CD8-positive, alpha-beta memory T cell (primary cell): ENCODE measurements around the gene ZNFX1. TPM values are rescaled to one million over a fixed set of nuclear protein-coding genes. Genes with fewer than 3 reads are reported as not detected.

Experiments used
- CTCF ChIA-PET: fragments of 350-600 bp; sonication (Branson Sonifier 250); formaldehyde crosslinking; loops from one replicate; lab custom pipeline; 2021; ENCODE audit warnings: antibody characterized with exemption; lab: Charles Lee
- POLR2A ChIA-PET: fragments of 350-600 bp; sonication (Branson Sonifier 250); formaldehyde crosslinking; loops from one replicate; lab custom pipeline; 2021; ENCODE audit warnings: antibody characterized with exemption; lab: Charles Lee
- DNase-seq, 5 donors: peaks; one replicate each; pipeline versions ENCODE4 v3.0.0 to v3.0.0-alpha.2; 2020 to 2022; ENCODE audit warnings: mixed read lengths in 1 of 5
- H3K27ac ChIP-seq: one replicate; pipeline ENCODE4 v1.7.0; 2013; ENCODE audit warnings: low read depth, mild to moderate bottlenecking, low read length, moderate library complexity
- H3K27me3 ChIP-seq: 2 replicates; pipeline ENCODE4 v1.7.0; 2013; ENCODE audit warnings: low read length, mild to moderate bottlenecking; ENCODE audit not compliant: insufficient read depth, poor library complexity, severe bottlenecking
- H3K36me3 ChIP-seq: 2 replicates; pipeline ENCODE4 v1.7.0; 2013; ENCODE audit warnings: mild to moderate bottlenecking, low read length, moderate library complexity; ENCODE audit not compliant: insufficient read depth
- H3K4me1 ChIP-seq: 2 replicates; pipeline ENCODE4 v1.7.0; 2013; ENCODE audit warnings: mild to moderate bottlenecking, low read length, moderate library complexity; ENCODE audit not compliant: insufficient read depth
- H3K4me3 ChIP-seq: 2 replicates; pipeline ENCODE4 v1.7.0; 2013; ENCODE audit warnings: mild to moderate bottlenecking, low read length
- H3K9me3 ChIP-seq: 2 replicates; pipeline ENCODE4 v1.7.0; 2013; ENCODE audit warnings: mild to moderate bottlenecking, low read length
- H3K27ac Mint-ChIP-seq, 8 donors: one replicate each; pipeline ENCODE4 v1.8.0; 2020 to 2021; ENCODE audit warnings: mixed read lengths in 8 of 8, mild to moderate bottlenecking in 6 of 8, inconsistent platforms in 3 of 8, moderate library complexity in 3 of 8
- H3K27me3 Mint-ChIP-seq, 2 donors: one replicate each; pipeline ENCODE4 v1.8.0; 2020 to 2021; ENCODE audit warnings: mixed read lengths in 2 of 2, mild to moderate bottlenecking in 1 of 2, moderate library complexity in 1 of 2
- H3K36me3 Mint-ChIP-seq, 3 donors: one replicate each; pipeline ENCODE4 v1.8.0; 2020 to 2021; ENCODE audit warnings: mixed read lengths in 3 of 3, inconsistent platforms in 1 of 3, mild to moderate bottlenecking in 1 of 3
- H3K4me1 Mint-ChIP-seq, 3 donors: one replicate each; pipeline ENCODE4 v1.8.0; 2020 to 2021; ENCODE audit warnings: mixed read lengths in 3 of 3, inconsistent platforms in 1 of 3, mild to moderate bottlenecking in 1 of 3
- H3K4me3 Mint-ChIP-seq, 7 donors: one replicate each; pipeline ENCODE4 v1.8.0; 2020 to 2021; ENCODE audit warnings: mixed read lengths in 7 of 7, mild to moderate bottlenecking in 6 of 7, moderate library complexity in 4 of 7, inconsistent platforms in 2 of 7
- H3K9me3 Mint-ChIP-seq, 5 donors: one replicate each; pipeline ENCODE4 v1.8.0; 2020 to 2022; ENCODE audit warnings: mixed read lengths in 5 of 5, mild to moderate bottlenecking in 3 of 5, moderate library complexity in 2 of 5, inconsistent platforms in 1 of 5
- polyA plus RNA-seq: library from polyadenylated mRNA; unstranded; fragments of 300-500 nt; fragmentation: Illumina TruSeq; gene quantifications from one replicate; pipeline ENCODE4 v1.2.3, GENCODE V29; 2021
- total RNA-seq, 2 experiments: library from RNA; stranded (reverse); gene quantifications; one replicate each; pipeline ENCODE4 v1.2.3, GENCODE V29; 2021

ZNFX1 gene
- total and polyA plus RNA-seq, 3 experiments from 2014 or later = 55.7 to 75.9 (median 58.9) TPM

DNA sequence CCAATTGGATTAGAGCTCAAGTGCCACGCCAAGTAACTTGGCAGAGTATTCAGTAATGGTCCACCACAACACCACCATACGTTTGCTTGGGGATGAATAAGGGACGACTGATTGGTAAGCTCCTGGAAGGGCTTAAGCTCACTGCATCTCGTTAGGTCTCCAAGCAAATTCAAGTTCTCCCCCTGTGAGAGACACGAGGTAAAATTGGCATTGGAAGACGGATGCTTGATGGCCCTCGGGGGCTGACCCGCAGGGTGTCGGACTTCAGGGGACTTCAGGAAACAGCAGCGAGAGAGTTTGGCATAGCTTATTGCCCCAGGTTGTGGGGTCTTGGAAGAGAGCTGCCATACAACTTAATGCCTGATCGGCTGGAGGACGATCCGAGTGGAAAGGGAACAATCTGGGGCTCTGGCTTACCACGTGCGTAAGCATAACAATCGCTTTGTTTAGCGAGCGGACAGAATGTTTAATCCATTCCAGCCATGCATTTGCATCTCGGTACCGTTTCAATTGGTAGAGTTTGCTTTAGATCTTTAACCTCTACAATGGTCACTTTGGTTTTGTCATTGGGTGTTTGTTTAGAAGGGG is 4.8 kb upstream of the ZNFX1 start:
- H3K36me3 ChIP-seq = peaks cover 81% of the 10 kb centered on the region
- ChIA-PET POLR2A (interaction anchor here (1.0 to 1.7 kb wide), 5 partner anchors 9 to 39 kb away, joined by 4 to 12 read pairs (median 4); no protein-coding TSS in a partner anchor), CTCF (interaction anchor here (0.7 to 1.4 kb wide), 4 partner anchors 15 to 65 kb away, joined by 3 to 4 read pairs (median 4); no protein-coding TSS in a partner anchor)
- H3K4me1 Mint-ChIP-seq = peaks cover 70 to 91% (median 79%) of the 10 kb centered on the region in 3 donors
- peaks cover 73 to 94% (median 93%) of the 10 kb centered on the region in 3 donors for H3K36me3 Mint-ChIP-seq
- peaks cover 51% of the 10 kb centered on the region for H3K4me1 ChIP-seq
- peaks cover 73% of the 10 kb centered on the region for H3K9me3 ChIP-seq
- peak overlapping the region; percentile 32 for H3K27ac ChIP-seq
- no peaks in the 10 kb centered on the region for H3K27me3 ChIP-seq
- H3K9me3 Mint-ChIP-seq = peaks cover 58 to 94% (median 90%) of the 10 kb centered on the region in 5 donors
- no peak for DNase-seq
- H3K4me3 Mint-ChIP-seq = peak overlapping the region; percentile 68 to 98 (median 92)
- H3K27me3 Mint-ChIP-seq = peaks cover 0 to 15% of the 10 kb centered on the region in 2 donors
- peak overlapping the region; percentile 11 for H3K4me3 ChIP-seq
- H3K27ac Mint-ChIP-seq = peak overlapping the region; percentile 75 to 94 (median 89)

DNA sequence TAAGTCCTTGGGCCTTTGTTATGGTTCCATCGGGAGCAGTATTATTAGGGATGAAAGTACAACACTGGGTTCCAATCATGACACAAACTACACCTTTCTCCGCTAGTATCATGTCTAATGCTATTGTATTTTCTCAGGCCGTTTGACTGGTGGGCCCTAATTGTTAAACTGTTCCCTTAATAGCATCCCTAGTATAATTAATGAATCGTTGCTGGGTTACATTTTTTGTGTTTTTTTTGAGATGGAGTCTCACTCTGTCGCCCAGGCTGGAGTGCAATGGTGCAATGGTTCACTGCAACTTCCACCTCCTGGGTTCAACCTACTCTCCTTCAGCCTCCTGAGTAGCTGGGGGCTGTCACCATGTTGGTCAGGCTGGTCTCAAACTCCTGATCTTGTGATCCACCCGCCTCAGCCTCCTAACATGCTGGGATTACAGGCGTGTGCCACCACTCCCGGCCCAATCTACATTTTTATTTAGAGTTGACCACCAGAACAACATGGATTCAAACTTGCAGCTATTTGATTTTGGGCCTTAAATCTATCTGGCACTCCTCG is 4.1 kb upstream of the ZNFX1 start:
- Histone ChIP-seq H3K4me1 (peaks cover 51% of the 10 kb centered on the region), H3K27ac (no peak overlapping the region), H3K36me3 (peaks cover 74% of the 10 kb centered on the region), H3K4me3 (peak overlapping the region; percentile 11), H3K27me3 (no peaks in the 10 kb centered on the region), H3K9me3 (peaks cover 67% of the 10 kb centered on the region)
- ChIA-PET CTCF (interaction anchor here (0.7 to 1.4 kb wide), 5 partner anchors 13 to 65 kb away, joined by 3 to 4 read pairs (median 4); no protein-coding TSS in a partner anchor), POLR2A (interaction anchor here (0.9 to 1.7 kb wide), 5 partner anchors 9 to 39 kb away, joined by 3 to 12 read pairs (median 4); no protein-coding TSS in a partner anchor)
- H3K36me3 Mint-ChIP-seq = peaks cover 67 to 92% (median 86%) of the 10 kb centered on the region in 3 donors
- H3K4me1 Mint-ChIP-seq = peaks cover 66 to 88% (median 74%) of the 10 kb centered on the region in 3 donors
- DNase-seq = no peak
- peaks cover 0 to 16% of the 10 kb centered on the region in 2 donors for H3K27me3 Mint-ChIP-seq
- H3K4me3 Mint-ChIP-seq = peak overlapping the region; percentile 68 to 98 (median 92)
- peaks cover 51 to 87% (median 83%) of the 10 kb centered on the region in 5 donors for H3K9me3 Mint-ChIP-seq
- H3K27ac Mint-ChIP-seq = peak overlapping the region; percentile 75 to 99 (median 89)

DNA sequence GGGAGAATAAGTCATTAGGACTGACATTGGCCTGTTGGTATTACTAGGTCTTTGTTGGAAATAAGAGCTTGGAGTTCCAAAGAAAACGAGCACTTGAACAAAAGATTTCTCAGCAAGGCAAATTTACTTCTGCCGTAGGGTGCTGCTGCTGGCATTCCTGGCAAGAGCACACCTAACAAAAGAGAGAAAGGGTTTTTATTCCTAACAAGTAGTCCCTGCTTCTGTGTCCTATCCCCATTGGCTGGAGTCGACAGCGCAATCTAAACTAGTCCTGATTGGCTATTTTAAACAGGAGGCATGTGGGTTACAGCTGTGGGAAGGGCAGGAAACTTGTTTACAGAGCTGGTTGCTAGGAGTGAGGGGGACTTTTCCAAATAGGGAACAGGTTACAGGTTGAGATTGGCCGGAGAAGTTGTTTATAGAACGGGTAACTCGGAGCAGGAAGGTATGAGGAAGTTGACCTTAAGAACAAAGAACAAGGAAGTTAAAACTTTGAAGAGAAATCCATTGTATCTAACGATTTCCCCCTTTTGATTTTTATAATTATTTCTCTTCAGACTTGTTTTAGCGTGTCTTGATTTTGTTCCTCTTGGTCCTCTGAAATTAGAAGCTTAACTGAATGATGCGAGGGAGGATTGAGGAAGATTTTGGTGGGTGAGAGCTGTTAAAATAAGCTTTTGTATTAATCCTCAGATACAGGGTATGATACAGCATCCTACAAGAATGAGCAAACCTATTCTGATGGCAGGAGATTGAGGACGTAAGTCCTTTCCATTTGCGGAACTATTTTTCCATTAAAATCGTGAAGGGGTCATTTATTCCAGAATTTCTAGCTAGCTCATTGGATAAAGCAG is 3.4 kb upstream of the ZNFX1 start:
- POLR2A ChIA-PET = interaction anchor here (0.9 to 1.7 kb wide), 5 partner anchors 10 to 235 kb away, joined by 3 to 12 read pairs (median 5); partner anchors contain the start of gene CSE1L
- peaks cover 60 to 92% (median 79%) of the 10 kb centered on the region in 3 donors for H3K36me3 Mint-ChIP-seq
- peaks cover 0 to 19% of the 10 kb centered on the region in 2 donors for H3K27me3 Mint-ChIP-seq
- peaks cover 73 to 88% (median 81%) of the 10 kb centered on the region in 3 donors for H3K4me1 Mint-ChIP-seq
- peaks cover 48 to 80% (median 76%) of the 10 kb centered on the region in 5 donors for H3K9me3 Mint-ChIP-seq
- Histone ChIP-seq H3K4me3 (peak overlapping the region; percentile 27), H3K36me3 (peaks cover 67% of the 10 kb centered on the region), H3K27ac (no peak overlapping the region), H3K4me1 (peaks cover 57% of the 10 kb centered on the region), H3K9me3 (peaks cover 60% of the 10 kb centered on the region), H3K27me3 (no peaks in the 10 kb centered on the region)
- peak overlapping the region; percentile 77 to 98 (median 92) for H3K4me3 Mint-ChIP-seq
- CTCF ChIA-PET = interaction anchor here (0.7 to 2.2 kb wide), 7 partner anchors 10 to 92 kb away, joined by 3 to 8 read pairs (median 4); no protein-coding TSS in a partner anchor
- DNase-seq = no peak
- peak overlapping the region; percentile 57 to 99 (median 87) for H3K27ac Mint-ChIP-seq

DNA sequence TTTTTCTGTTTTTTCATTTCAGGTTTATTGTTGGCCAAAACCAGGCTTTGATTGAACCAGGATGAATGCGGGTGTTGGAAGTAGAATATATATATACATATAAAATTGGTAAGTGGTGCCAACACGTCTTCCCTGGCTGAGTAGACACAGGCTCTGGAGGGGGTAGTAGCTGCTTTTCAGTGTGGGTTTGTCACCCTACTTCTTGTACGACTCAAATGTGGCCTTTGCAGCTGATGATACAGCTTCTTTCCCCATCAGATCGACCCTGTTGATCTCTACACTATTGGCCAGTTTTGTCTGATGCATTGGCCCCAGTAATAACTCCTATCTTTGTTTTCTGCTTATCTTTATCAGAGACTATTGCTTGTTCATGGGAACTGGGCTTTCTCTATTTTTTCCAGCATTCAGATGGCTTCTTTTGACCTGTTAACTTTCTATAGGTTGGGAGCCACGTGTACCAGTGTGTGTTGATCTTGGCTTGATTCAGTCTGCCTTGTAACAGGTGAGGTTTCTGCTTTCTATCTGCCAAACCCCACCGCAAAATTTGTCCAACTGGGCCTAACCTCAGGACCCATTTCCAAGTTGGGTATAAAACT is 2.7 kb upstream of the ZNFX1 start:
- peak overlapping the region; percentile 27 for H3K4me3 ChIP-seq
- H3K36me3 ChIP-seq = peaks cover 60% of the 10 kb centered on the region
- H3K27ac ChIP-seq = no peak overlapping the region
- peaks cover 64% of the 10 kb centered on the region for H3K4me1 ChIP-seq
- ChIA-PET POLR2A (interaction anchor here (0.9 to 1.7 kb wide), 4 partner anchors 11 to 235 kb away, joined by 4 to 14 read pairs (median 6); partner anchors contain the start of gene CSE1L), CTCF (interaction anchor here (0.7 to 2.2 kb wide), 7 partner anchors 8 to 91 kb away, joined by 3 to 8 read pairs (median 4); no protein-coding TSS in a partner anchor)
- peak overlapping the region; percentile 57 to 99 (median 92) for H3K27ac Mint-ChIP-seq
- peak overlapping the region; percentile 90 to 98 (median 93) for H3K4me3 Mint-ChIP-seq
- H3K27me3 Mint-ChIP-seq = peaks cover 0 to 19% of the 10 kb centered on the region in 2 donors
- H3K36me3 Mint-ChIP-seq = peaks cover 55 to 89% (median 72%) of the 10 kb centered on the region in 3 donors
- peaks cover 79 to 88% (median 85%) of the 10 kb centered on the region in 3 donors for H3K4me1 Mint-ChIP-seq
- H3K27me3 ChIP-seq = no peaks in the 10 kb centered on the region
- H3K9me3 ChIP-seq = peaks cover 53% of the 10 kb centered on the region
- peaks cover 43 to 73% (median 68%) of the 10 kb centered on the region in 5 donors for H3K9me3 Mint-ChIP-seq
- no peak for DNase-seq

DNA sequence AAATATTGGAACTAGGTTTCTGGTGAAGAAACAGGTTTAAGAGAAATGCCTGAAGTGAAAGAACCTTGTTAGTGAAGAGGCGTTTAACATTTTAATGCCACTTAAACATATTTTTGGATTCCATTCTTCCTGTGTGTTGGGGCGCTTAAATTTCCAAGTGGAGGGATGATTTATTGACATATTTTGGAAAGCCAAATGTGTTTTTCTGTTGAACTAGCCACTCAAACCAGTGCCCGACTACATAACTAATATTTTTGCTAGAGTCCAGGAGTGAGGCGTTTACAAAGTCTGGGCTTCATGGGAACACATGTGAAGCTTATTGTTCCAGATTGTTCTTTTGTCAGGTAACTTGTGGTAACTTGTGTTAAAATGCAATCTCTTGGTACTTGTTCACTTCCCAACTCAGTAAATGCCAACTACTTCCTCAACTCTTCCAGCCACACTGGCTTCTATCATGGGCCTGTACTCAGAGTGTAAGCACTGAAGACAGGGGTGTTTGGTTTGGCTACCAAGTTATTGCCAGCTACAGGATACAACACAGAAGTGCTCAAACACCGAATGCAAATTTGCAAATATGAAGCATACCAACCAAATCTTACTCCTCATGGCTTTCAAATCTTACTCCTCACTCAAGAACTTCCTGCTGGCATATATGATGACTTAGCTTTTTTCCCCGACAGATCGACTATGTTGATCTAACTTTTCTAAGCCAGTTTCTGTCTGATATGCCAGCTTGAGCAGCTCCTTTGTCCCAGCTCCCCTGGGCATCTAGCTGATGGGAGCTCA is 2.0 kb upstream of the ZNFX1 start:
- peaks cover 53% of the 10 kb centered on the region for H3K36me3 ChIP-seq
- CTCF ChIA-PET = interaction anchor here (0.9 to 2.2 kb wide), 6 partner anchors 8 to 44 kb away, joined by 3 to 8 read pairs (median 4); no protein-coding TSS in a partner anchor
- peaks cover 0 to 19% of the 10 kb centered on the region in 2 donors for H3K27me3 Mint-ChIP-seq
- peak overlapping the region; percentile 90 to 98 (median 93) for H3K4me3 Mint-ChIP-seq
- peak overlapping the region; percentile 97 for H3K4me3 ChIP-seq
- DNase-seq = no peak
- H3K27ac Mint-ChIP-seq = peak overlapping the region; percentile 84 to 99 (median 92)
- POLR2A ChIA-PET = interaction anchor here (0.9 to 1.7 kb wide), 6 partner anchors 9 to 43 kb away, joined by 3 to 14 read pairs (median 4); no protein-coding TSS in a partner anchor
- peaks cover 39 to 66% (median 63%) of the 10 kb centered on the region in 5 donors for H3K9me3 Mint-ChIP-seq
- H3K36me3 Mint-ChIP-seq = peaks cover 51 to 89% (median 65%) of the 10 kb centered on the region in 3 donors
- peaks cover 46% of the 10 kb centered on the region for H3K9me3 ChIP-seq
- H3K4me1 ChIP-seq = peaks cover 69% of the 10 kb centered on the region
- no peaks in the 10 kb centered on the region for H3K27me3 ChIP-seq
- H3K4me1 Mint-ChIP-seq = peaks cover 78 to 88% (median 86%) of the 10 kb centered on the region in 3 donors
- H3K27ac ChIP-seq = peak overlapping the region; percentile 88

DNA sequence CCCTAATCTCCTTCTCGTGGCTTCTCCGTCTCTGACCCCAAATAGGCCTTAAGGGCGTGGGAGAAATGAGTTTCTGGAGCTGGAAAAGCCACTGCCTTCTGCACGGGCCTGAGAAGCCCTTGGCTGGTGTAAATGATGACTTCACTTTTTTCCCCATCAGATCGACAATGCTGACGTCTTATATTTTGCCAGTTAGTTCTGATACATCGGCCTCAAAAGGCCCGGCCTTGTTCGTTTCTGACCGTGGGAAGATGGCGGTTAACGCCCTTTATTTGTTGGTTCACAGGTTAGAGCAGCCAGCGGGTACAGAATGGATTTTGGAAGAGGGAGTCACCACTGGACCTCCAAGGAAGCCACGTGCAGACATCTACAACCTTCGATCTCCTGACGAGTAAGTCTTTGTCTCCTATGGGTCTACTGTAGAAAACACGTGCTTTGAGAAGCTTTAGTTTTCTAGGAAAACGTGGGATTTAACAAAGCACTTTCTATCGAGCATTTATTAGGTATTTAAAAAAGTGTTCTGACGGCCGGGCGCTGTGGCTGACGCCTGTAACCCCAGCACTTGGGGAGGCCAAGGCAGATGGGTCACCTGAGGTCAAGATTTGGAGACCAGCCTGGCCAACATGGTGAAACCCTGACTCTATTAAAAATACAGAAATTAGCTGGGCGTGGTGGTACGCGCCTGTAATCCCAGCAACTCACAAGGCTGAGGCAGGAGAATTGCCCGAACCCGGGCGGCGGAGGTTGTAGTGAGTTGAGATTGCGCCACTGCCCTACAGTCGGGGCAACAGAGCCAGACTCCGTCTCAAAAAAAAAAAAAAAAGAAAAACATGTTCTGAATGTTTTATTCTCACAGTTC is 1.2 kb upstream of the ZNFX1 start:
- H3K27me3 ChIP-seq = no peaks in the 10 kb centered on the region
- peak overlapping the region; percentile 88 for H3K27ac ChIP-seq
- H3K9me3 ChIP-seq = peaks cover 42% of the 10 kb centered on the region
- peaks cover 0 to 17% of the 10 kb centered on the region in 2 donors for H3K27me3 Mint-ChIP-seq
- peaks cover 45% of the 10 kb centered on the region for H3K36me3 ChIP-seq
- peaks cover 73 to 81% (median 80%) of the 10 kb centered on the region in 3 donors for H3K4me1 Mint-ChIP-seq
- peaks cover 46 to 82% (median 57%) of the 10 kb centered on the region in 3 donors for H3K36me3 Mint-ChIP-seq
- H3K27ac Mint-ChIP-seq = peak overlapping the region; percentile 91 to 99 (median 97)
- CTCF ChIA-PET = interaction anchor here (2.2 kb wide), 1 partner anchor 33 kb away, joined by 5 read pairs; no protein-coding TSS in a partner anchor
- H3K4me1 ChIP-seq = peaks cover 66% of the 10 kb centered on the region
- H3K4me3 ChIP-seq = peak overlapping the region; percentile 97
- POLR2A ChIA-PET = interaction anchor here (0.6 to 1.7 kb wide), 9 partner anchors 8 to 60 kb away, joined by 3 to 14 read pairs (median 5); partner anchors contain the start of gene DDX27
- peak in 1 of 5 donors; percentile 12 for DNase-seq
- peak overlapping the region; percentile 90 to 98 (median 93) for H3K4me3 Mint-ChIP-seq
- H3K9me3 Mint-ChIP-seq = peaks cover 35 to 58% (median 55%) of the 10 kb centered on the region in 5 donors
